T1000 (cell line): Measurements from ENCODE around the gene PPFIBP2.

ENCODE experiments used
- DNase-seq: peaks from one replicate; lab custom pipeline; 2025; ENCODE audit warnings: mixed read lengths; lab: John Stamatoyannopoulos, UW

The PPFIBP2 gene

DNA sequence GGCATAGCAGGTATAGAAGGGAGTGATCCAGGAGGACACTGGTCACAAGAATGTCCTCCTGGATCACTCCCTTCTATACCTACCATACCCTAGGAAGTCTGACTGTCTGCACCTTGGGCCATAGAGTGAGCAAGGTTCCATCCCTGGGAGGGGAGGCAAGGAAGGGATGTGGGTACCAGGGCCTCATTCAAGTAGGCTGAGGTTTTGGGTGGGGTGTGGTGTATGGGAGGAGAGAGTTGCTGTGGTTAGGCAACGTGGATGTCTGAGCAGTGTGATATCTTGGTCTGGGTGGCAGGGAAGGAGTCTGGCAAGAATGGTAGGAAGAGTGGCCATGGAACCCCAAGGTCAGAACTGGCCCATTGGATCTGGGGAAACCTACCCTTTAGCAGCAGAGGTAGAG lies 13.2 kb downstream of the PPFIBP2 start:
- DNase-seq = no peak

GRCh38 chr11:7528514-7529049 lies 14.8 kb downstream of the PPFIBP2 start:
- no peak for DNase-seq

DNA sequence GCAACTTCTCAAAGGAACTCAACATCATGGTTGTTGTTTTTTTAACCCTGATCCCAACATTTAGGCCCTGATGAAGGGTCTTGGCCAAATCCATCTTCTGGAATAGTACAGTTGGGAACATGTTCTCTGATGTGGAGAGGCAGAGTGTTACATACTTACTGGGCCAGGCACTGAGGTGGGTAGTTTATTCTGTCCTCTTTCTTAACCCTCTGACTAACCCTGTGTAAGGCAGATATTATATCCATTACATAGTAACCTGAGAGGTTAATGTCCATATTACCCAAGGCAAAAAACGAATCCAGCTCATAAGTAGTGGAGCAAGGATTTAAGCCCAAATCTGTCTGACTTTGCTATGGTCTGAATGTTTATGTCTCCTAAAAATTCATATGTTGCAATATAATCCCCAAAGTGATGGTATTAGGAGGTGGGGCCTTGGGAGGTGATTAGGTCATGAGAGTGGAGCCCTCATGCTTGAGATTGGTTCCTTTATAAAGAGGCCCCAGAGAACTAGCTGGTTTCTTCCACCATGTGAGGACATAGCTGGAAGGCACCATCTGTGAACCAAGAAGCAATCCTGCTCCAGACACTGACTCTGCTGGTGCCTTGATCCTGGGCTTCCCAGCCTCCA lies 16.3 kb downstream of the PPFIBP2 start:
- no peak for DNase-seq

GRCh38 chr11:7531011-7531410 lies 17.2 kb downstream of the PPFIBP2 start:
- DNase-seq = no peak

GRCh38 chr11:7532405-7533145 lies 18.8 kb downstream of the PPFIBP2 start:
- no peak for DNase-seq

GRCh38 chr11:7533199-7534041 lies 19.6 kb downstream of the PPFIBP2 start:
- DNase-seq = no peak

GRCh38 chr11:7534042-7534378 lies 20.2 kb downstream of the PPFIBP2 start:
- no peak for DNase-seq

GRCh38 chr11:7536100-7536499 lies 22.3 kb downstream of the PPFIBP2 start:
- no peak for DNase-seq

- DNase-seq = no peak
Observed at GRCh38 chr11:7537265-7537664, 23.5 kb downstream of the PPFIBP2 start.

GRCh38 chr11:7538031-7538430 lies 24.2 kb downstream of the PPFIBP2 start:
- no peak for DNase-seq

DNA sequence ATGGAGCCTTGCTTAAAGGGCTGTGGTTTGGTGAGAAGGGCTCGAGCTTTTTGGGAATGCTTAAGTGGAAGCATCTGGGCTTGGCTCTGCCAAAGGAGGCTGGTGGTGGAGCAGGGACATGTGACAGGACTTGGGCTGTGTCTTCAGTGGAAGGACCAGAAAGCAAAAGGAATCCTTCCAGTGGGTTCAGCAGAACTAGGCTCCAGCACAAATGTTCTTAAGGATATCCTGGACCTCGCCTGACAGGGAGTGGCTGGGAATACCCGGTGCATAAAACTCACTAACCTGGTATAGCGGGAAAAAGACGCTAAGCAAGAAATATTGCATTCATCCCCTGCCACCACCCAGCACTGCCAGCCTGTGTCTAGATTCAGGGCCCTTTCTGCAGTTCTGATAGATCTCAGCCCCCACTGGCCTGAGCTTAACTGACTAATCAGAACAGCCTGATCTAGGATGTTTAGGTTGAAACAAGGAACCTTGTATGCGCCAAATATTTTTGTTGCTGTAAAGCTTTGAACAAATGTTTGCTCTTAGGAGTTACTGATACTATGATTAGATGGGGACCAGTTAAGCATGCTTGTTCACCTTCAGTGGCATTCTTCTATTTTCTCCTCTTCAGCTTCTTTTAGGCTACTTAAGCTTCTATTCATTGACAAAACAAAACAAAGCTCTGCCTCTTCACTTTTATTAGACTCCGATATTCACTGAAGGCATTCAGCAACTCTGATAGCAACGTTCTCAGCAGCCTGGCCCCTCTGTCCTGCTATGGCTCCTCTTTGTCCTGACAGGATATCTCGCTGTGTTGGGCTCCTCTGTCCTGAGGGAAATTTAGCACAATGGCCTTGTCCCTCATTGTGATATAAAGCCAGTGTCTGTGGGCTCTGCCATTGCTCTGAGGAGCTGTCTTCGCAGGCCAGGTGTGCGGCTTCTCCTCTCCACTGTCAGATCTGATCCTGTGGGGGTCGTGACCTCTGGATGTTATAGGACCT lies 25.0 kb downstream of the PPFIBP2 start:
- DNase-seq = no peak

DNA sequence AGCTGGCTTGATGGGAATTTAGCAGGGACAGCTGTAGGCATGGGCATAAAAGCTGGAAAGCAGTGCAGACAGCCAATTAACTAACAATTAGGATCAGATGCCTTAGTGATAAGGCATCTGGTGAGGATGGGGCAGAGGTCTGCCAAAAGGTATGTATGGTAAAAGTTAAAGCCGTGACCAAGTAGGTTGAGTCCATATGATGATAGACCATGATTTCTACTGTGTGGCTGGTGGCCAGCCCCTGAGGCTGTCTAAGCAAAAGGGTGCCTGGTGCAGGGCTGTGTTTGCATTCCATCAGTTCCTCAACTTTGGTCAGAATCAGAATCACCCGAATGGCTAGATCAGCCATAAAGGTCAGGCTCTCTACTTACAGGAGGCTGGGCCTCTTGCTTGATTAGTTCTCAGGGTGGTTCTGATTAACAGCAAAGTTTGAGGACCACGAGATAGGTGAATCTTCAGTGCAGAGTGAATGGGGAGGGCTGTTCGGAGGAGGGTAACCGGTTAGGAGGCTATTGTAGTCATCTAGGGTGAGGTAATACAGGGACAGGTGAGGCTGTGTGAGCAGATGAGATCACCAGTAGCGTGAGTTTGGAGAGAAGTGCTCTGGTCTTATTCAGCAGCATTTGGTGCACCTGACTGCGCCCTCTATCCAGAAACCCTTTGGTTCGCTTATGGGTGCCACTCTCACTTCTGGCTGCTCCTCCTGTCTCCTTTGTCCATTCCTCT lies 27.2 kb downstream of the PPFIBP2 start:
- no peak for DNase-seq

DNA sequence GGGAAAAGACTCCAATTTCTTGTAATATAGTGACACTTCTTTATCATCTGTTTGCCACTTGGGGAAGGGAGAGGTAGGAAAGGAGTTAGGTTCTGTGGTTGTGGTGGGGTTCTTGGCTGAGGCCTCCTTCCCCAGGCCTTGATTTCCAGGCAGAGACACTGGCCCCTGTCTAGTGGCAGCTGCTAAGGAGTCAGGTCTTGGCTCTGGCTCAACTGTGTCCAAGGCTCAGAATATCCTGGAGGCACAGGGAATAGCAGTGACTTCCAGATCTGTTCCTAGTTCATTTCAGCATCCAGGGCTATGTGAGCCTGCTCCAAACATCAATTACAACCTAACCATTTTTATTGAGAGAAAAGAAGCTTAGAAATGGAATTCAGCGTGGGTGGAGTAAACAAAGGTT lies 29.5 kb downstream of the PPFIBP2 start:
- no peak for DNase-seq

GRCh38 chr11:7544021-7544420 lies 30.2 kb downstream of the PPFIBP2 start:
- DNase-seq = no peak

GRCh38 chr11:7545611-7546010 lies 31.8 kb downstream of the PPFIBP2 start:
- DNase-seq = no peak

- DNase-seq = no peak
Observed at GRCh38 chr11:7546324-7546791, 32.6 kb downstream of the PPFIBP2 start.

DNA sequence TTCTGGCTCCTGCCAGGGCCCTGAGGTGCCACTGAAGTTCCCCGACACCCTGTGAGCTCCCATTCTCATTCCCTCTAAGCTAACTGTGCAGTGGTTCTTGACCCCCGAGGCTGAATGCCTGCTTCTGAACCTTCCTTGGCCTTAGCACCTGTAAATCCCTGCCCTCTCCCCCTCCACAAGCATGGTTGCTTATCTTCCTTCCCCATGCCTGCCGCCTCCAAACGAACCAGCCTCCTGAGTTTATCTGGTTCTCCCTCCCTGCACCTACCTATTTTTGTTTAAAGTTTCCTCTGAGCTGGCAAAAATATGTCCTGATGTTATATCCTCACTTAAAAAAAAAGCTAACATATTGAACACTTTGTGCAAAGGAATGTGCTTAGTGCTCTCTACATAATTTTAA lies 33.9 kb downstream of the PPFIBP2 start:
- DNase-seq = no peak

DNA sequence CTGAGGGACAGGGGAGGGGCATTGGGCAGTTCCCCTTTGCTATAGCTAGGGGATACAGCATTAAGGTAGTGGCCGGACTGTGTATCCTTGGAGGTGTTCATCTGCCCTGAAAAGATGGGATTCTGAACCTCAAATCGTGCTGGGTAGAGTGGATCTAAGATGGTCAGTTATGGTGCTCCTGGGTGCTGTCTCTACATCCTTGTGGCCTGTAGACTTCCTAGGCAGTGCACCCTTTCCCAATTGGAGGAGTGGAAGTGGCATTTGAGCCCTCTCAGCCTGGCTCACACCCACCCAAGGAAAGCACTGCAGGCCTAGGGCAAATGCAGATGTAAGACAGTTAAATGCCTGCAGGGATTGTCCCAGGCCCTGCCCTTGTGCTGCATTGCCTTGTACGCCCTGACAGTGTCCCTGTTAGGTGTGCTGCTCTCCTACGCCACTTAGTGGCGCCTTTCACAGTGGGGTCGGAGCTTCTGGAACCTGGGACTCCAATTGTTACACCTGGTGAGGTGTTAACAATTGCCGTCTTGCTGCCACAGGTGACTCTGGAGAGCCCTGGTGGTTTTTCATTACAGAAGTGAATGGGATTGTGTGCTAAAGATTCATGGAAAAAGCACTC lies 35.0 kb downstream of the PPFIBP2 start:
- no peak for DNase-seq

DNA sequence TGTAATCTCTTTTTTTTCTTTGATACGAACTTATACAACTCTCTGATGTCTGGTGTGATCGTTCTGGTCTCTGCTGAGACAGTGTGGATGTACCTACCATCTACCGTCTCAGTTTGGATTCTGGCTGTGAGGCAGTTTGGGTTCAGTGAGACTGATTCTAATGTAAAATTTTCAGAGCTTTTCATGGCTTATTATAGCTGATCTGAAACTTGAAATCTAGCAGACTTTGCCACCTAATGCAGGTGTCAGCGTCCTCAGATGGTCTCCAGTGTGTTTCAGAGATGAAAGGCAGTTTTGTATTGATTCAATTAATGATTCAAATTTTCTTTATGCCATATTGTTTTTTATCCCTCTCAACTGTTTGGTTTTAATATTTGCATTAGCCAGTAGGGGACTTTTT lies 35.9 kb downstream of the PPFIBP2 start:
- no peak for DNase-seq

GRCh38 chr11:7551571-7551970 lies 37.8 kb downstream of the PPFIBP2 start:
- DNase-seq = no peak
